GM19395 (cell line): ENCODE results near the gene TTC21B.
"Not testable (repeated sequence)": the region's sequence is repeated elsewhere in the genome, so short reads cannot be mapped to it uniquely, and the experiment has no call there.

ENCODE experiments used
- ATAC-seq: cut with Tn5 transposase; IDR thresholded peaks from one replicate; pipeline ENCODE4 v1.9.1; 2021; ENCODE audit warnings: mild to moderate bottlenecking, moderate library complexity; ENCODE audit not compliant: unreplicated experiment

Gene TTC21B

DNA sequence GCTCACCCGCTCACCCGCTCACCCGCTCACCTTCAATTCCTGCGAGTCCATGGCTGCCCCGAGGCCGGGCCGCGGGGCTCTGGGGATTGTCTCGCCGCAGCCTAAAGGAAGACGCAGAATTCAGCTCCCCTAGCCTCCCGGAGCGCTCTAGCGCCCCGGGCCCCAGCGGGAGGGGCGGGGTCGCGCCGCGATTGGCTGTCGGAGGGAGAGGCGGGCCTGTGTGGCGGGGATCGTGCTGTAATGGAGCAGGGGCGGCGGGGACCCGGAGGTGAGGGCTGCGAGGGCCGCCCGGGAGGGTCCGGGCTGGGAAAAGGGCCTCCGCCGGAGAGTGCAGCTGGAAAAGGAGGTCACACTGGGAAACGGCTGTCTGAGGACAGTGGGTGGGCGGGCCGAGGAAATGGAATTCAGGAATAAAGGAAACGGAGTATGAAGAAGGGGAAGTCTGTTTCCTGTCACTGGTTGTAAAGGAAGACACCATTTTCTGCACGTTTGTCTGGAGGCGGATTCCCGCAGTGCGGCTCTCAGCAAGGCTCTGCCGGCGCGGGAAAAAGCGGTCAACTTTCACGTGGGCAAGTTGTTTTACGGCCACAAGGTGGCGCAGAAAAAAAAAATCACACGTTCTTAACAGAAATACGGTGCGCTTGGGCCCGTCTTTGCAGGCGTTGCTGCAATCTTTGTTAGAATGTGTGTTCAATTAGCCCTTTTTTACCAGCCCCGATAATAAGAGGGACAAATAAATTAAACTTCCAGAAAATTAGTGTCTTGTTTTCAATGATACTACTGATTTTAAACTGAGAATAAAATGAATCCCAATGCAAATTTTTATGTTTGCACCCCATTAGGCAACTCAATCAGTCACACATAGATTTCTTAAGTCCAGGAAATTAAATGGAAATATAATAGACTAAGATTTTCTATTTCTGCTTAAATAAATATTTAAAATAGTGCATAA lies at the start of gene TTC21B:
Gene TTC21B (minus strand): TSS at position 122 of the 952 bp plus-strand sequence. CDS start 71 bp downstream, at position 51.
- ATAC-seq, result peak; percentile 94

DNA sequence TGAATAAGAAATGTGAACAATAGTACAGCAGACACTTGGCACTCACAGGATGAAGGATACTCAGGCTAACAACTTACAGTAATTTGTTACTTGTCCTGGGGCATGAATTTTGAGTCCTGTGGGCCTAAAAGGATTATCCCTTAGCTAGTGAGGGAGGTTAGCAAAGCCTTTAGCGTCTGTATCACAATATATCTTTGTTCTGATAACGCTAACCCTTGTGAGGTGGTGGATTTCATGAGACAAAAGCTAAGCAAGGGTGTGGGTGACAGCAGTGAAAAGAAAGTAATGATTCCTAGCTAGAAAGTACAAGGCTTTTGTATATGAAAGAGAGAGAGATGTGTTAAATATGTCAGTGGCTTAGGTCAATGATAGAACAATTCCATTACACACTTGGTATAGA lies 46.8 kb upstream of the TTC21B start:
- ATAC-seq, result no peak

DNA sequence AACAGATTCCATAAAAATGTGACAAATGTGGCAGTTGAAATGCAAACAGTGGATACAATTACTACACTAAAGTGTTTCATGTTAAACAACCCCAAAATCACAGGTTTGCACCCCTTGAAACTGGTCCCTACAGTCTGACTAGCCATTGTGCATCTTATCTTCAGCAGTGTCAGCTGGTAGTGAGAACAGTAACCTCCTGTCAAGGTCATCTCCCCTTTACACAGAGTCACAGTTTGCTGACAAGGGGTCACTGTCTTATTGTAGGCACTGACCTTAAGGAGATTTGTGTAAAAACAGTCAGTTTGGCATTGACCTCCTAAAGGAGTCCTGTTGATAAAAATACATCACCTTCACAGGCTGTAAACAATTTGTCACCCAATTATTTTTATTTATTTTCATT lies 37.3 kb upstream of the TTC21B start:
- ATAC-seq, result no peak

DNA sequence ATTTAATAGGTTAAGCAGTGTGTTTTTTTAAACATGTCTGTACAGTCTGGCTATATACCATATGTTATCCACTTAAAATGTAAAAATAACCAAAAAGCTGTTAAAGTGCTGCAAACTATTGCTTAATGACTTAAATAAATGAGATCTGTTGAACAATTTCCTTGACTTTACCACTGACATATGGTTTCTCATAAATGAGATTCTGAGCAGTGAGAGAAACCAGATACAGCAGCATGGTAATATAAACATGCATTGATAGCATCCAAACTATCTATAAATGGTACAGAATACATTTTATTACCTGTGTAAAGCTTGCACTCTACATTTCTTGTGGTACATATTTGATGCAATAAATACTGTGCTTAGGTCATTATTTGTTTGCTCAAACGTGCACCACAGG lies 36.3 kb upstream of the TTC21B start:
- no peak for ATAC-seq

DNA sequence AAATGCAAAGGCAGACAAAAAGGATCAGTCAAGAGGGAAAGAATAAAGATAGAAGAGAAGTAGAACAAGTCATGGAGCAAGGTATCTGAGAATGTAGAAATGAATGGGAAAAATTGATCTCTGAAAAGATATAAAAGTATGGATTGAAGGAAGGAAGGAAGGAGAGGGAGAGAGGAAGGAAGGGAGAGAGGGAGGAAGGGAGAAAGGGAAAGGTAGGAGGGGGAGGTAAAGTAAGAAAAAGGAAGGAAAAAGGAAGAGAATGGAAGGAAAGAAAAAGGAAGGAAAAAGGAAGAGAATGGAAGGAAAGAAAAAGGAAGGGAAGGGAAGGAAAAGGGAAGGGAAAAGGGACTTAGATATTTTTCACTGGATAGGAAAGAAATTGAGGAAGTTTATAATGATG lies 31.5 kb upstream of the TTC21B start:
- ATAC-seq, result no peak

DNA sequence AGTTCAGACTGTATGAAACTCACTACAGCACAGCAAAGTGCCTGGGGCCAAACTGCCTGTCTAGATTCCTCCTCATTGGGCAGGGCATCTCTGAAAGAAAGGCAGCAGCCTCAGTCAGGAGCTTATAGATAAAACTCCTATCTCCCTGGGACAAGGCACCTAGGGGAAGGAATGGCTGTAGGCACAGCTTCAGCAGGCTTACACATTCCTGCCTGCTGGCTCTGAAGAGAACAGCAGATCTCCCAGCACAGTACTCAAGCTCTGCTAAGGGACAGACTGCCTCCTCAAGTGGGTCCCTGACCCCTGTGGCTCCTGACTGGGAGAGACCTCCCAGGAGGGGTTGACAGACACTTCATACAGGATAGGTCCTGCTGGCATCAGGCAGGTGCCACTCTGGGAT lies 18.6 kb upstream of the TTC21B start:
- not testable (repeated sequence) for ATAC-seq

DNA sequence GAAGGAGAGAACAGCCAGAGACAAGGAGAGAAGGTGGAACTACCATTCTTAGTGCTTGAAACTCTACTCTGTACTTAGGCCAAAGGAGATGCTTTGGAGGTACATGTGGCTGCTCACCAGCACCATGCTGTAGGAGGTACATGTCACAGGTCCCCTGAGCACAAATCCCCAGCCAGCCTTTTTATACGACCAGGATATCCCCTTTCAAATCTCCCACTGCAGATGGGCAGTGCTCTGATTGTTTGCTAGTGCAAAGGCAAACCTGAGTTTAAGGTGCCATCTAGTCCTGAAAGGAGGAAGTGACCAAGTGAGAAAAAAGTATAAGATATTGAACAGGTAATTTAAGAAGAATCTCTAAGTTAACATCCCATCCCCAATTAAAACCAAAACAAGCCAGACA lies 17.1 kb upstream of the TTC21B start:
- no peak for ATAC-seq

DNA sequence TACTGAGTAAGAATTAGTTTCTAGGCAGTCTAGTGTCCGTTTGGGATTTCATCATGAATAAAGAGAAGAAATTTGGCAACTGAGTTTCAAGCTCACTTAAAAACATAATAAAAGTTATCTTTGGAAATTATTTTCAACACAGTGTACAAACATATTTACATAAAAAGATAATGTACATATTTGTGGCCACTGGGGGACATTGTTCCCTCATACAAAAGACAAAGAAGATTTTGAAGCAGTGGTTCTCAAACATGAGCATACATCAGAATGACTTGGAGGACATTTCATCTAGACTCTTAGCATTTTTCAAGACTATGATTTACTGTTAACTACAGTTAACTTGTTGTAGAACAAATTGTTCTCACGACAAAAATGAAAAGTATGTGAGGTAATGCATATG lies 15.7 kb upstream of the TTC21B start:
- ATAC-seq, result no peak

DNA sequence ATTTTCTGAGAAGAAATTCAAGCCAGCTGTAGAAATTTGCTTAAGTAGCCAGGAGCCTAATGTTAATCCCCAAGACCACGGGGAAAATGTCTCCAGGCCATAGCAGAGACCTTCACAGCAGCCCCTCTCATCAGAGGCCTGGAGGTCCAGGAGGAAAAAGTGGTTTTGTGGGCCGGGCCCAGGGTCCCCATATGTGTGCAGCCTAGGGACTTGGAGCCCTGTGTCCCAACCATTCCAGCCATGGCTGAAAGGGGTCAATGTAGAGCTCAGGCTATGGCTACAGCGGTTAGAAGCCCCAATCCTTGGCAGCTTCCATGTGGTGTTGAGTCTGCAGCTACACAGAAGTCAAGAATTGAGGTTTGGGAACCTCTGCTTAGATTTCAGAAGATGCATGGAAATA lies 14.2 kb upstream of the TTC21B start:
- ATAC-seq, result no peak

DNA sequence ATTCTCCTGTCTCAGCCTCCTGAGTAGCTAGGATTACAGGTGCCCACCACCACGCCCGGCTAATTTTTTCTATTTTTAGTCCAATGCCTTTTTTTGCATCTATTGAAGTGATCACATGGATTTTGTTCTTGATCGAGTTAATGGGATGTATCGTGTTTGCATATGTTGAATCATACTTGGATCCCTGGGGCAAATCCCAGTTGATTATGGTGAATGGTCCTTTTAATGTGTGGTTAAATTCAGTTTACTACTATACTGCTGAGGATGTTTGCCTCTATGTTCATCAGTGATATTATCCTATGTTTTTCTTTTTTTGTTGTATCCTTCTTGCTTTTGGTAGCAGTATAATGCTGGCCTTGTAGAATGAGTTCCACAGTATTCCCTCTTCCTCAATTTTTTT lies 8.2 kb upstream of the TTC21B start:
- ATAC-seq, result no peak

DNA sequence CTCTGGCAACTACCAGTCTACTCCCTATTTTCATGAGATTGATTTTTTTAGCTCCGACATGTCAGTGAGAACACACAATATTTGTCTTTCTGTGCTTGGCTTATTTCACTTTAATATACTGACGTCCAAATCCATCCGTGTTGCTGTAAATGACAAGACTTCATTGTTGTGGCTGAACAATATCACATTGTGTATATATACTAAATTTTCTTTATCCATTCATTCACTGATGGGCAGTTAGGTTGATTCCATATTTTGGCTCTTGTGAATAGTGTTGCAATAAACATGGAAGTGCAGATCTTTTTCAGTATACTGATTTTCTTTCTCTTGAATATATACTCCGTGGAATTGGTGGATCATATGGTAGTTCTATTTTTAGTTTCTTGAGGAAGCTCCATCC lies 5.8 kb upstream of the TTC21B start:
- no peak for ATAC-seq

DNA sequence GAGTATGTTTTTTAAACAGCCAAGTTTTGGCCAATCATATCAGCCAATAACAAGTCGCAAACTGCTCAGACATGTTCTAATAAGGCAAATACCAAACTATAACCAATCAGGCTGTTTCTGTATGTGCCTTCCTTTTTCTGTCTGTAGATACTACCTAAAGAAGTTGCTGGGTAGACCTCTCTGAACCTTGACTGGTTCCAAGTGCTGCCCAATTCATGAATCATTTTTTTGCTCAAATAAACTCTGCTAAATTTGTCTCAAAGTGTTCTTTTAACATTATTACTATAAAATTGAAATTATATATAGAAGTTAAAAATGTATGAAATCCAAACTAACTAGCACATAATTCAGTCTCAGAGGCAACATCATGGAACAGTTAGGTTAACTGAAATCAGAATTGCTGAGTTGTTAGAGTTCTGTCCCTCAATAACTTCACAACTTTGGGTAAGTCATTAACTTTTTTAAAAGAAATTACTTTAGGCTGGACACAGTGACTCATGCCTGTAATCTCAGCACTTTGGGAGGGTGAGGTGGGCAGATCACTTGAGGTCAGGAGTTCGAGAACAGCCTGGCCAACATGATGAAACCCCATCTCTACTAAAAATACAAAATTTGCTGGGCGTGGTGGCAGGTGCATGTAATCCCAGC lies 4.9 kb upstream of the TTC21B start:
- no peak for ATAC-seq

DNA sequence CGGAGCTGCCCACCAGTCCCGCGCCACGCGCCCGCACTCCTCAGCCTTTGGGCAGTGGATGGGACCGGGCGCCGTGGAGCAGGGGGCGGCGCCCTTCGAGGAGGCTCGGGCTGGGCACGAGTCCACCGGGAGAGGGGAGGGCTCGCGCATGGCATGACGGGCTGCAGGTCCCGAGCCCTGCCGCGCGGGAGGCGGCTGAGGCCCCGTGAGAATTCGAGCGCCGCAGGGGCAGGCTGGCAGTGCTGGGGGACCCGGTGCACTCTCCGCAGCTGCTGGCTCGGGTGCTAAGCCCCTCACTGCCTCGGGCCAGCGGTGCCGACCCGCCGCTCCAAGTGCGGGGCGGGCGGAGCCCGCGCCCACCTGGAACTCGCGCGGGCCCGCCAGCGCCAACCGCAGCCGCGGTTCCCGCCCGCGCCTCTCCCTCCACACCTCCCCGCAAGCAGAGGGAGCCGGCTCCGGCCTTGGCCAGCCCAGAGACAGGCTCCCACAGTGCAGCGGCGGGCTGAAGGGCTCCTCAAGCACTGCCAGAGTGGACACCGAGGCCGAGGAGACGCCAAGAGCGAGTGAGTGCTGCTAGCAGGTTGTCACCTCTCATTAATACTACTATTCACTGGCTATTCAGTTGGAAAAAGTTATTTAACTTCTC lies 3.6 kb upstream of the TTC21B start:
- no peak for ATAC-seq

DNA sequence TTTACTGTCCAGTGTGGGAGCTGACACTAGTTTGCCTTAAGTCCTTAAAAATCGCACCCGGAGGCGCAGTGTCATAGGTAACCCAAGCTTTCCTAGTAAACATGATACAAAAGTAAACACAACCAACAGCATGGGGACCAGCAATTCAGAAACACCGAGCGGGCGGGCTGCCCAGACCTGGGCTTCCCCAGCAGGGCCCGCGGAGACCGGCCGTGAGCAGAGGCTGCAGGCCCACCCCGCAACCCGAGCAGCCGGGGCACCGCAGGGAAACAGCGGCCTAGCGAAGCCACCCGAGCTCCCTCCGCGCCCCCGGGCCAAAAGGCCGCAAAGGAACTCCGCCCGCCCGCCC lies 296 bp downstream of the TTC21B start:
- peak; percentile 48 for ATAC-seq

DNA sequence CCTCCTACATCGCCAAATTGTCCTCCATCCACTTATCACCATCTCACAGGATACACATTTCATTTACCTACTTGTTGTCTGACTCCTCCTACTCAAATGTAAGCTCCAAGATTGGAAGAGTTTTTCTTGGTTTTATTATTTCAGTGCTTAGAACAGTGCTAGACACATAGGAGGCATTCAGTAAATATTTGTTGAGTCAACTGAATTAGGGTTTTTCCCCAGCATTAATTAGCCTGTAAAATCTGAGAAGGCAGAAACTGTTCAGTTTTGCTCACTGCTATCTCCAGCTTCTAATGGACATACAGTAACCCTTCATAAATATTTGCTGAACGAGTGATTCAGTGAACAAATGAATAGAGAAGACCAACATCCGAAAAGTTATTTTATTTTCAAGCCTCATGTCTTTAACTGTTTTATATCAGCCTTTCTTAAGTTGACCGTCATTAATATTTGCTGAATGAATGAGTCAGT lies 800 bp downstream of the TTC21B start:
- ATAC-seq, result no peak

DNA sequence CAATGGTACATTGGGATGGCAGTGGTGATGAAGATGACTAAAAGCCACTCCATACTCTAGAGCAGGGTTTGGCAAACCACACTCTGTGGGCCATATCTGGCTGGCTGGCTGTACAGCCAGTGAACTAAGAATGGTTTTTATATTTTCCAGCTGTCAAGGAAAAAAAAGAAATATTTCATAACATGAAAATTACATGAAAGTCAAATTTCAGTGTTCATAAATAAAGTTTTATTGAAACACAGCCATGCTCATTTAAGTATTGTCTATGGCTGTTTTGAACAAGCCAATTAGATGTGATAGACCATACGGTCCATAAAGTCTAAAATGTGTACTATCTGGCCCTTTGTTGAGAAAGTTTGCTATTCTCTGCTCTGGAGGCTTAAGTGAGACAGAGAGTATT lies 1.5 kb downstream of the TTC21B start:
- ATAC-seq, result no peak

DNA sequence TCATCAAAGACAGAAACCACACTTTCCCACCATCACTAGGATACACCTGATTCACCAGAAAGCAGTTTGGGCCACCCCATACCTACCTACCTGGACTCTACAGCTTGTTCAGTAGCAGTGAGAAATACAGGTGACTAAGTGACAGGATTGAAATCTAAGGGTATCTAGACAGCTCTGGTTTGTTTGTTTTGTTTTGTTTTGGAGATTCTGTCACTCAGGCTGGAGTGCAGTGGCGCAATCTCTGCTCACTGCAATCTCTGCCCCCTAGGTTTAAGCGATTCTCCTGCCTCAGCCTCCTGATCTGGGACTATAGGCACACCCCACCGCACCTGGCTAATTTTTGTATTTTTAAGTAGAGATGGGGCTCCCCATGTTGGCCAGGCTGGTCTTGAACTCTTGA lies 3.1 kb downstream of the TTC21B start:
- no peak for ATAC-seq

DNA sequence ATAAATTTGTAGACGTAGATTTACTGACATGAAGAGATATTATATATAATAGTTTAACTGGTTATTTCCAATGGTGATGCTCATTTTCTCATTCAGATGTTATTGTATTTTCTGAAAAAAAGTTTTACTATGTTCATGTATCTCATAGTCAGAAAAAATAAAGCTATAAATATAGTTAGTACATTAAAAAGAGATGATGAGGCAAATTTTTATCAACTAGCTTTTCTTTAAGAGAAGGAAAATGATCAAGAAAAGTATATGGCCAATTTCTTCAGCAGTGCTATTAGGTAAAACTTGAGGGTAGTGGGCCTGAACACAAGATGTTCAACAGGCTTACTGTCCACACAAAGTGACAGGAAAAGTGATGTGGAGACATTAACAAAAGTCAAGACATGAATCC lies 11.7 kb downstream of the TTC21B start:
- ATAC-seq, result no peak

DNA sequence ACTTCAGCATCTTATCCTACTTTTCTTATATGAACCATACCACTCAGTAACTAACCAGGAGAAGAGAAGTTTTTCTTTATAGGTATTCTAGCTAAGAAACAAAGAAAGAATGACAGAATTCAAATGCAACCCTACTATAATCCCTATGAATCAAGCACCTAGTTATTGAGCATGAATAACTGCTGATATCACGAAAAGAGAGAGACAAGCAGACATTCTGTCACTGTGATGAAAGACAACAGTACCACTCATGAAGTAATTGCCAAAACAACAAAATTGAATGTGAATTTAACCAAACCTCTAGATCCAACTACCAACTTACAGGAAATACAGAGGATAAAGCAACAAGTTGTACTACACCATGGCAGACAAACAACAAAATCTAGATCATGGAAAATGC lies 15.3 kb downstream of the TTC21B start:
- no peak for ATAC-seq

DNA sequence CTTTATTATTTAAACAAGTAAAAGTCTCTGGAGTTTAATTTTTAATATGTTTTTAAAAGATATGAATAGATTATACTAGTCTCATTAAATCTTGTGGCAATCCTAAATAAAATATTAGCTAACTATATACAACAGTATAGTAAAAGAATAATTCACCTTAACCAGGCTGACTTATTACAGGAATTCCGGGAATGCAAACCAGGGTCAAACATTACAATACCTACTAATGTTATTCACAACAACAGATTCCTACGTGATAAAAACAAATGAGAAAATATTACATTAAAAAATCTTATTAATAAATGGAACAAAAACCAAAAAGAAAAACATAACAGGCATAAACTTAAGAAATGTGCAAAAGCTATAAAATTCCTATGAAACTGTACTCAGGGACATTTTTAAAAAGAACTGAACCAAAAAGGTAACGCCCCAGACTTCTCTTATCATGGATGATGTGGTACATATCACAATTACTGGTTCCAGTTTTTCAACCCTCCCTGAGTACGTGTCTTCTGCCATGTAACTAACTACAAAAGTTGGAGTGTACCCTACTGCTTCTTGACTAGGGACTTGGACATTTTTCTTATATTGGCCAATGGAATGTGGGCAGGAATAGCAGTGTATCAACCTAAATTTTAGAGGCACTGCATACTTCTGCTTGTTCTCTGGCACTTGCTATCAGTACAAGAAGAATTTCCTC lies 20.2 kb downstream of the TTC21B start:
- ATAC-seq, result no peak

DNA sequence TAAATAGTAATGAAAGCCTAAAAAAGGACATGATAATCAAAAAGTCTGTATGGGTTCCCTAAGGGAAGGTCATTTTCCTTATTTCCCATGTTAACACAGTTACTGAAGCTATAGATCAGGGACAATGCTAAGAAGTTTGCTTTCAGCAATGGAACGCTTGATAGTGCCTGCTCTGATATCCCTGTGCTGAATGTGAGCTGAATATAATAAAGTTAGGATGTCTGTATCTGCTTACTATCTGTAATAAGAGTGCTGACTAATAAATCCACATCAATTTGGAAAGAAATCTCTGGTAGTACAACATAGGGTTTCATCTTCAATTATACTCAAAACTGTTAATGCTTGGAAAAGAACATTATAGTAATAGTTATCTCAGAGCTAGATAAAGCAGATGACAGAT lies 25.8 kb downstream of the TTC21B start:
- ATAC-seq, result no peak
